Activated CD4-positive, alpha-beta T cell treated with anti-CD3 and anti-CD28 coated beads for 48 hours (primary cell): ENCODE measurements around the gene ZNF292.
"Not testable (repeated sequence)": the region's sequence is repeated elsewhere in the genome, so short reads cannot be mapped to it uniquely, and the experiment has no call there.

ENCODE experiments used
- DNase-seq: peaks from one replicate; pipeline ENCODE4 v3.0.0-alpha.2; 2020

Gene ZNF292

GRCh38 chr6:87220997-87221396 is 65.6 kb downstream of the ZNF292 start:
- DNase-seq = no peak

- no peak for DNase-seq
These were observed 67.3 kb downstream of the ZNF292 start for GRCh38 chr6:87222676-87223075.

DNA sequence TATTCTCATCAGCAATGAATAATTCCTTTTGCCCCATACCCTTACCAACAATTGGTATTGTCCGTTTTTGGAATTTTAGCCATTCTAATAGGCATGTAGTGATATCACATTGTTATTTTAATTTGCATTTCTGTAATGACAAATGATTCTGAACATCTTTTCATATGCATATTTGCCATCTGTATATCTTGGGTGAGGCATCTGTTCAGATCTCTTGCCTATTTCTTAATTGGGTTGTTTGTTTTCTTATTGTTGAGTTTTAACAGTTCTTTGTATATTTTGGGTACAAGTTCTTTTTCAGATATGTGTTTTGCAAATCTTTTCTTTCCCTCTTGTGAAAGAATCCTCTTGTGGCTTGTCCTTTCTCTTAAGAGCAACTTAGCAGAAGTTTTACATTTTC is 69.6 kb downstream of the ZNF292 start:
- no peak for DNase-seq

DNA sequence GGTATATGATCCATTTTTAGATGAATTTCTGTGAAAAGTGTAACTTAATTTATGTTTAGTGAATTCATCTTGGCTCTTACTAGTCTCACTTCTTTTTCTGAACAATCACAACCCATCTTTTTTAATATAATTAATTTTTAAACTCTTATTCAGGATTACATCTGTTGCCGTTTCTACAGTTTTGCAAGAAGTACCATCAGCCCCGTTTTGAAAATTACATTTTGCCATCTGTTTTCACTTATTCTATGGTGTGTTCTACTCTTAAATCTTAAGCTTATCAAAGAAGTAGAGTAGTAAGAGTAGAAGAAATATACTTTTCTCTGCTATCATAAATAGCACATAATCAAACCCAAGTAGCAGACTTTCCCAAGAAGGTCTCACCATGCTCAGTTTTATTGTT is 70.1 kb downstream of the ZNF292 start:
- DNase-seq = no peak

- DNase-seq = no peak
These were observed 70.6 kb downstream of the ZNF292 start for GRCh38 chr6:87225937-87226336.

DNA sequence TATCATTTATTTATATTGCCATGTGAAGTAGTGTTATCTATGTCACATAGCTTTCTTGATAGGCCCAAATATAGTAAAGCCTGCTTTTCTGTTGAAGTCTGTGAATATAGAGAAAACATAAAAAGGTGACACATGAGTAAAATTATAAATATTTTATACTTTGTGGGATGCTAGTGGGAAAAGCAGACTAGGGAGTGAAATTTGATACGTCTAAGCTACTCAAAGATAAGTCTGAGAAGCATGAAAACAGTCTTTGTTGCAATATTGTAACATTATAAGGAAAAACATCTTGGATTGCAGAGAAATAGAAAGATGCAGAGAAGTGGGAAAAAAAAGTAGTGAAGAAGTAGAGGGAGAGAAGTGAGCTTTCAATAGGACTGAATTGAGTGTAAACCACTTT is 75.4 kb downstream of the ZNF292 start:
- DNase-seq = no peak

DNA sequence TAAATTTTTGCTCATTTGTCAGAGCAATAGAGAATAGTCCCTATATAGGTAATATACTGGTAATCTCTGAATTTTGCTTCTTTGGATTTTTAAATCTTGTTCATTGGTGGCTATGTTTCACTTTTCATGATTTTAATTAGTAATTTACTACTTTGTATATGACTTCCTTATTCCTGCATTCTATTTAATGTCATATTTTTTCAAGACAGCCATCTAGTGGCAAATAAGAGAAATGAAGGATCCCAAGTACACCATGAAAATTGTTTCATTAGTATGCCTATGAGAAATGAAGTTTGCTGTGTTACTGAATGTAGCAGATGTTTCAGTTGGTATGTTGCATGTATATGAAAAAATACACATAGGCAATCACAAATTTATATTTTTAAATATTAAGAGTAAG is 82.4 kb downstream of the ZNF292 start:
- no peak for DNase-seq

DNA sequence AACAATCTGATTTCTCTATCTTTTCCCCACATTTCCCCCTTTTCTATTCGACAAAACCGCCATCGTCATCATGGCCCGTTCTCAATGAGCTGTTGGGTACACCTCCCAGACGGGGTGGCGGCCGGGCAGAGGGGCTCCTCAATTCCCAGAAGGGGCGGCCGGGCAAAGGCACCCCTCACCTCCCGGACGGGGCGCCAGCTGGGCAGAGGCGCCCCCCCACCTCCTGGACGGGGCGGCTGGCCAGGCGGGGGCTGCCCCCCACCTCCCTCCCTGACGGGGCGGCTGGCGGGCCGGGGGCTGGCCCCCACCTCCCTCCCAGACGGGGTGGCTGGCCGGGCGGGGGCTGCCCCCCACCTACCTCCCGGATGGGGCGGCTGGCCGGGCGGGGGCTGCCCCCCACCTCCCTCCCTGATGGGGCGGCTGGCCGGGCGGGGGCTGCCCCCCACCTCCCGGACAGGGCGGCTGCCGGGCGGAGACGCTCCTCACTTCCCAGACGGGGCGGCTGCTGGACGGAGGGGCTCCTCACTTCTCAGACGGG is 83.8 kb downstream of the ZNF292 start:
- DNase-seq = not testable (repeated sequence)

GRCh38 chr6:87241304-87241703 is 85.9 kb downstream of the ZNF292 start:
- DNase-seq = no peak

- DNase-seq = no peak
These were observed 86.9 kb downstream of the ZNF292 start for GRCh38 chr6:87242311-87242710.

- no peak for DNase-seq
These were observed 88.4 kb downstream of the ZNF292 start for GRCh38 chr6:87243812-87244211.

- DNase-seq = no peak
These were observed 89.0 kb downstream of the ZNF292 start for GRCh38 chr6:87244380-87244779.

DNA sequence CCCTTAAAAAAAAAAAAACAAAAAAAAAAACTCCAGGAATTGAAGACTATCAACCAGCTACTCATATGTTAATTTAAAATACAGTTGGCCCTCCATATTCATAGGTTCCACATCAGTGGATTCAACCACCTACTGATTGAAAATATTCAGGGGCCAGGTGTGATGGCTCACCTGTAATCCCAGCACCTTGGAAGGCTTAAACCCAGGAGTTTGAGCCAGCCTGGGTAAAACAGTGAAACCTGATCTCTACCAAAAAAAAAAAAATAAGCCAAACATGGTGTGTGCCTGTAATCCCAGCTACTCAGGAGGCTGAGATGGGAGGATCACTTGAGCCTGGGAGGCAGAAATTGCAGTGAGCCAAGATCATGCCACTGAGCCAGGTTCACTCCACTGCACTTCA is 94.7 kb downstream of the ZNF292 start:
- DNase-seq = no peak

DNA sequence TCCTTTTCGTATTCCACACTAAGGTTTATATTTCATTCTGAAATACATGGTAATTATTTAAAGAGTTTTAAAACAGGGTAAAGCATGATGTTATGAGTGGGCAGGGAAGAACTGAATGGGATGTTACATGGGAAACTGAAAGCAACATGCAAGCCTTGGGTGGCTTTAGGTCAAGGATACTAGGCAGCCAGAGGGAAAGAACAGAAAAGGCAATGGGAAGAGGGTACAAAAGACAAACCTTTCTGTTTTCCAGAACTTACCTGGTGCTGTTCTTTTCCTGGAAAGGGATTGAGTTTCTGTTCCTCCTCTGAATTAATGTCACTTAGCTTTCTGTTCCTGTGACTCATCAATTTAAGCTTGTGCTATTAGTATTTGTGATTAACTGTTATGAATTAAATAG is 95.9 kb downstream of the ZNF292 start:
- DNase-seq = no peak

DNA sequence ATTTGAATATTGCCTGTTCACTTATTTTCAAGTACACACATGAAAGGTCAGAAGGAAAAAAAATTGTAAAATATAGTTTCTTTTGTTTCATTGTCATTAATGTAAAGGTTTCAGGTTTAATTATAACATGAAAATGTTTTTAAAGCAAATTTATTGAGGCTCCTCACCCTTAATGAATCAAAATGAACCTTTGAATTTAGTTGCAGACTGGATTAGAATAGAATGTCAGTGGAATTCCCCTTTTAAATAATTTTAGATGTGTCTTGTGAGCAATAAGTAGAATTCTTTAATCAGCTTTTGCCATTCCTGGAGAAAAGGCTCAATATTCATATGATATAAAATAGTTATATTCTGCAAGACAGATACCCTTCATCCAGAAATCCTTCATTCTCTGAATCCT is 96.4 kb downstream of the ZNF292 start:
- no peak for DNase-seq

DNA sequence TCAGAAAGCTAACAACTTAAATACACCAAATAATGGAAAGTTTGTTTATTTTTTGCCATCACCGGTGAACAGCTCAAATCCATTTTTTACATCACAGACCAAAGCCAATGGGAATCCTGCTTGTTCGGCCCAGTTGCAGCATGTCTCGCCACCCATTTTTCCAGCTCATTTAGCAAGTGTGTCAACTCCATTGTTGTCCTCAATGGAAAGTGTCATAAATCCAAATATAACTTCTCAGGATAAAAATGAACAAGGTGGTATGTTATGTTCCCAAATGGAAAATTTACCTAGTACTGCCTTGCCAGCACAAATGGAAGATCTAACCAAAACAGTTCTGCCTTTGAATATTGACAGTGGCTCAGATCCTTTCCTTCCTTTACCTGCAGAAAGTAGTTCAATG is 101.7 kb downstream of the ZNF292 start:
- DNase-seq = no peak

GRCh38 chr6:87257565-87257964 is 102.2 kb downstream of the ZNF292 start:
- no peak for DNase-seq

DNA sequence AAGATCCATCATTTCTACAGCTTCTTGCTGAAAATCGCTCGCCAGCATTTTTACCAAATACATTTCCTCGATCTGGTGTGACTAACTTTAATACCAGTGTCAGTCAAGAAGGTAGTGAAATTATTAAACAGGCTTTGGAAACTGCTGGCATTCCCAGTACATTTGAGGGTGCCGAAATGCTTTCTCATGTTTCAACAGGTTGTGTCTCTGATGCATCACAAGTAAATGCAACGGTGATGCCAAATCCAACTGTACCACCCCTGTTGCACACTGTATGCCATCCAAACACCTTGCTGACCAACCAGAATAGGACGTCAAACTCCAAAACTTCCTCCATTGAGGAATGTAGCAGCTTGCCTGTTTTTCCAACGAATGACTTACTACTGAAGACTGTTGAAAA is 102.6 kb downstream of the ZNF292 start:
- no peak for DNase-seq

GRCh38 chr6:87259791-87260190 is 104.4 kb downstream of the ZNF292 start:
- no peak for DNase-seq

DNA sequence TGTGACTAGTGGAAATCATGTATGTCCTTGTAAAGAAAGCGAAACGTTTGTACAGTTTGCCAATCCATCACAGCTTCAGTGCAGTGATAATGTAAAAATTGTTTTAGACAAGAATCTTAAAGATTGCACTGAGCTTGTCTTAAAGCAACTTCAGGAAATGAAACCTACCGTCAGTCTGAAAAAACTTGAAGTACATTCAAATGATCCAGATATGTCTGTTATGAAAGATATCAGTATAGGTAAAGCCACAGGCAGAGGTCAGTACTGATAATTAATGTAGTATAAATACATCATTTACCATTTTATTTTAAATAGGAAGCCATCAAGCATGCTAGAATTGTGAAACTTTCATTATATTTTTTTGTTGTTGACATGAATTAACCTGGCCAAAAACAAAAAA is 106.2 kb downstream of the ZNF292 start:
- DNase-seq = no peak

DNA sequence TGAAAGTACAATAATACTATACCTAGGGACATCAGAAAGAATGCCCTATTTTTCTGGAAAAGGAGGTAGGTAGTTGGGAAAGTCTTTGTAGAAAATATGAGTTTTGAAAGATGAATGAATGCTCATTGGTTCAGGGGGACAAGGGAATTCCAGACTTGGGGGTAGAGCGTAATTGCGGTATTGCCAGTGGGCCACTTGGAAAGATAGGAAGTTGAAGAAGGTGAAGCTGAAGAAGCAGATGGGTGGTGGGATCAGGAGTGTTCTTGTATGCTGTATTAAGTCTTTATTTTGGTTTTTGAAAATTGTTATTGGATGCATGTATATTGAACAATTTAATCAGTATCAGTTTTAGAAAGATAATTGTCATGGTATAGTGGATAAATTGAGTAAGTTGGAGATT is 109.1 kb downstream of the ZNF292 start:
- no peak for DNase-seq

- no peak for DNase-seq
These were observed 119.4 kb downstream of the ZNF292 start for GRCh38 chr6:87274660-87275274.

DNA sequence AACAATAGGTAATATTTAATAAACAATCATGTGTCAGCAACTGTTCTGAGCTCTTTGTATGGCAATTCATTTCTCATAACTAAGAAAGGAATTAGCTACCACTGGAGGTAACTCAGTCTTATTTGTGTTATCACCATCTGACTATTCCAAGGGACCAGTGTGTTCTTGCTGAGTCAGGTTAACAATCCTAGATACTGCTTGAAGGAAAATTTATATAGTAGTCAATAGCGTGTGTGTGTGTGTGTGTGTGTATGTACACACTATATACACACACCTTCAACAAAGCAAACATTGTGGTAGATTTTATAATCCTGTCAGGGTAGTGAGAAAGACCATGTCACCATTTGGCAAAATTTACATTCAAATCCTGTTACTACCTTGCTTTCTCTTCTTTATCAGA is 121.3 kb downstream of the ZNF292 start:
- DNase-seq = no peak

GRCh38 chr6:87277123-87277522 is 121.8 kb downstream of the ZNF292 start:
- no peak for DNase-seq

- no peak for DNase-seq
These were observed 123.8 kb downstream of the ZNF292 start for GRCh38 chr6:87279196-87279595.

DNA sequence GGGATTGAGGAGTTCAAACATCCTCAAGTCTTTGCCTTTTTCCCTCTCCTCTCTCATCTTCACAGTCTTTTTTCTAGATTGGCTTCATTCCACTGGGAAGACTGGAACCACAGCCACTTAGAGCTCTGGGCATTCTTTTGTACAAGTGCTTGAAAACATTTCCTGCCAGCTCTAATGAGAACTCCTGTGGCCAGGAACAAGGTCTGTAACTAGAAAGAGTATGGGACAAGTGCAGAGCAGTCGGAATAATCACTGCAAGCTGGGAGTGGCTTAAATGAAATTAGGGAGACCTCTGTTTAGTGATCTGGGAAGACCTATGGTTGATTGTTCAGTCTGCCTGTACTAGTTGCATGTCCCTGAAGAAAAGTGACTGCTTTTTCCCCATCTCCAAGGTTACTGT is 126.1 kb downstream of the ZNF292 start:
- no peak for DNase-seq
